ENCODE results near the gene CCNB1.
A peak's percentile ranks its signal among the peaks of the same experiment; 100 is the strongest.

The CCNB1 gene

DNA sequence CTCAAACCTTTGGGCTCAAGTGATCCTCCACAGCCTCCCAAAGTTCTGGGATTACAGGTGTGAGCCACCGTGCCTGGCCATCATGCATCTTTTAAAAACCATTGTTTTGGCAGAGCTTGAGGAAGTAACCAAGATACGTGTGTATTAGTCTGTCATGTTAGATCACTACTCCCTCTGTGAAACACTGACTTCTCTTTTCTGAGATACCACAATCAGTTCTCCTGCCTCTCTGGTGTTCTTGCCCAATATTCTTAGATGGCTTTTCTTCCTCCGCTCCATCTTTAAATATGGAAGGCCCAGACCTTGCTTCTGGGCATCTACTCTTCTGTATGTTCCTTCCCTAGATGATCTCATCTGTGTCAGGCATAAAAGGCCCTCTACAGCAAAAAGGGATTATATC lies 14.2 kb upstream of the CCNB1 start:
- Histone ChIP-seq H3K27ac (no peak overlapping the region), H3K36me3 (no peaks in the 10 kb centered on the region), H3K9me3 (ENCODE audit: severe bottlenecking) (peaks cover 5% of the 10 kb centered on the region), H3K27me3 (ENCODE audit: insufficient read depth, low read depth, severe bottlenecking) (no peaks in the 10 kb centered on the region), H3K4me3 (ENCODE audit: low read depth, low read length) (no peak overlapping the region)
- no peak for DNase-seq
- TF ChIP-seq, protein P1, sequence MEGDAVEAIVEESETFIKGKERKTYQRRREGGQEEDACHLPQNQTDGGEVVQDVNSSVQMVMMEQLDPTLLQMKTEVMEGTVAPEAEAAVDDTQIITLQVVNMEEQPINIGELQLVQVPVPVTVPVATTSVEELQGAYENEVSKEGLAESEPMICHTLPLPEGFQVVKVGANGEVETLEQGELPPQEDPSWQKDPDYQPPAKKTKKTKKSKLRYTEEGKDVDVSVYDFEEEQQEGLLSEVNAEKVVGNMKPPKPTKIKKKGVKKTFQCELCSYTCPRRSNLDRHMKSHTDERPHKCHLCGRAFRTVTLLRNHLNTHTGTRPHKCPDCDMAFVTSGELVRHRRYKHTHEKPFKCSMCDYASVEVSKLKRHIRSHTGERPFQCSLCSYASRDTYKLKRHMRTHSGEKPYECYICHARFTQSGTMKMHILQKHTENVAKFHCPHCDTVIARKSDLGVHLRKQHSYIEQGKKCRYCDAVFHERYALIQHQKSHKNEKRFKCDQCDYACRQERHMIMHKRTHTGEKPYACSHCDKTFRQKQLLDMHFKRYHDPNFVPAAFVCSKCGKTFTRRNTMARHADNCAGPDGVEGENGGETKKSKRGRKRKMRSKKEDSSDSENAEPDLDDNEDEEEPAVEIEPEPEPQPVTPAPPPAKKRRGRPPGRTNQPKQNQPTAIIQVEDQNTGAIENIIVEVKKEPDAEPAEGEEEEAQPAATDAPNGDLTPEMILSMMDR (IDR thresholded peaks at IDR 0.05; ENCODE audit: low read depth, low read length): no peak

DNA sequence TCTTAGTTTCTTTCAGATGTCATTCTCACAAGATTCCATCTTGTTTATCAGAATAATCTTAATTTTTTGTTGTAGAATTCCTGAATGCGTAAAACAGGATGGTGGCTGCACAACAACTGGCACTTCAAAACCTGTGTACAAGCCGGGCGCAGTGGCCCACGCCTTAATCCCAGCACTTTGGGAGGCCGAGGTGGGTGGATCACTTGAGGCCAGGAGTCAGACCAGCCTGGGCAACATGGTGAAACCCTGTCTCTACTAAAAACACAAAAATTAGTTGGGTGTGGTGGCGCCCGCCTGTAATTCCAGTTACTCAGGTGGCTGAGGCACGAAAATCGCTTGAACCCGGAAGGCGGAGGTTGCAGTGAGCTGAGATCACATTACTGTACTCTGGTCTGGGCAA lies 10.5 kb upstream of the CCNB1 start:
- Histone ChIP-seq H3K27me3 (ENCODE audit: insufficient read depth, low read depth, severe bottlenecking) (no peaks in the 10 kb centered on the region), H3K9me3 (ENCODE audit: severe bottlenecking) (no peaks in the 10 kb centered on the region), H3K4me3 (ENCODE audit: low read depth, low read length) (no peak overlapping the region), H3K27ac (no peak overlapping the region), H3K36me3 (no peaks in the 10 kb centered on the region)
- no peak for DNase-seq
- TF ChIP-seq, protein P1 (IDR thresholded peaks at IDR 0.05; ENCODE audit: low read depth, low read length): no peak

DNA sequence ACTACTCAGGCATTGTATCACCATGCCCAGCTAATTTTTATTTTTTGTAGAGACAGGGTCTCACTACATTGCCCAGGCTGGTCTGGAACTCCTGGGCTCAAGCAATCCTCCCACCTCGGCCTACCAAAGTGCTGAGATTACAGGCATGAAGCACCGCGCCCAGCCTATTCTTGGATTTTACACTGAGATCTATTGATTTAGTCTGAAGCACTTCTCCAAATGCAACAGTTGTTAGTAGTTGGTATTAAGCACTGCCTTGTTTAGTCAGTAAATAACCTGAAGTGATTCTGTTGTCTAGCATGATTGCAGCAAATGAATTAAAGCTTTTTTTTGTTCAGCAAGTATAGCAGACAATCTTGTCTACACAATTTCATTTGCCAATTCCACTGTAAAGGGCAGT lies 8.9 kb upstream of the CCNB1 start:
- Histone ChIP-seq H3K4me3 (ENCODE audit: low read depth, low read length) (no peak overlapping the region), H3K36me3 (no peaks in the 10 kb centered on the region), H3K27me3 (ENCODE audit: insufficient read depth, low read depth, severe bottlenecking) (no peaks in the 10 kb centered on the region), H3K27ac (no peak overlapping the region), H3K9me3 (ENCODE audit: severe bottlenecking) (no peaks in the 10 kb centered on the region)
- no peak for DNase-seq
- TF ChIP-seq, protein P1 (IDR thresholded peaks at IDR 0.05; ENCODE audit: low read depth, low read length): no peak

DNA sequence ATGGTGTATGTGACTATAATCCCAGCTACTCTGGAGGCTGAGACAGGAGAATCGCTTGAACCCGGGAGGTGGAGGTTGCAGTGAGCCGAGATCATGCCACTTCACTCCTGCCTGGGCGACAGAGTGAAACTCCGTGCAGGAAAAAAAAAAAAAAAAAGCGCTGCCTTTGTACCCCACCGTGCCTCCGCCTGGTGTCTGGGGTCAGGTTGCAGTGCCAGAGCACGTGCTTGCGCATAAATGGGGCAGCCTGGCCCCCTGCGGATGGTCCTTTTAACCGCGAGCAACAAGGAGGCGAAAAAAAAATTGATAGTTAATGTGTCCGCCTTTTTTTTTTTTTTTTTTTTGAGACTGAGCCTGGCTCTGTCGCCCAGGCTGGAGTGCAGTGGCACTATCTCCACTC lies 6.3 kb upstream of the CCNB1 start:
- H3K27me3 ChIP-seq (ENCODE audit: insufficient read depth, low read depth, severe bottlenecking): no peaks in the 10 kb centered on the region
- no peaks in the 10 kb centered on the region for H3K9me3 ChIP-seq (ENCODE audit: severe bottlenecking)
- H3K4me3 ChIP-seq (ENCODE audit: low read depth, low read length): no peak overlapping the region
- no peaks in the 10 kb centered on the region for H3K36me3 ChIP-seq
- DNase-seq: no peak
- H3K27ac ChIP-seq: no peak overlapping the region
- TF ChIP-seq, protein P1 (IDR thresholded peaks at IDR 0.05; ENCODE audit: low read depth, low read length): no peak

DNA sequence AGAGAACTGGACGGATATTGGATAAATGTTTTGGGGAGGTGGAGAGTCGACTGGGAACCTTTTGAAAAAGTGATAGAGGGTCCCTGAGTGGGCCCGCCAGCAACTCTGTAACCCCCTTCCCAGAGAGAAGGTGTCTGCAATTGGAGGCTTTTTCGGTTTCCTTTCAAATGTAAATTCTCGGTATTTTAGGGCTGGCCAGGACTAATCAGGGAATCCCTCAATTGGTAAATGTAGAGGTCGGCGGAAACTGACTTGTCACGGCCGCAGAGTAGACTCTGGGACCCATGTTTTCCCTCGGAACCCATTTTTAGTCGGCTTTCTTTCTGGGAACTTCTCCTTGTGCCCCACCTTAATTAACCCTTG lies 524 bp downstream of the CCNB1 start:
- peaks cover 52% of the 10 kb centered on the region for H3K36me3 ChIP-seq
- peak overlapping the region; percentile 91 for H3K4me3 ChIP-seq (ENCODE audit: low read depth, low read length)
- TF ChIP-seq, protein P1 (IDR thresholded peaks at IDR 0.05; ENCODE audit: low read depth, low read length): no peak
- no peaks in the 10 kb centered on the region for H3K27me3 ChIP-seq (ENCODE audit: insufficient read depth, low read depth, severe bottlenecking)
- peak overlapping the region; percentile 95 for H3K27ac ChIP-seq
- no peaks in the 10 kb centered on the region for H3K9me3 ChIP-seq (ENCODE audit: severe bottlenecking)
- DNase-seq: no peak

DNA sequence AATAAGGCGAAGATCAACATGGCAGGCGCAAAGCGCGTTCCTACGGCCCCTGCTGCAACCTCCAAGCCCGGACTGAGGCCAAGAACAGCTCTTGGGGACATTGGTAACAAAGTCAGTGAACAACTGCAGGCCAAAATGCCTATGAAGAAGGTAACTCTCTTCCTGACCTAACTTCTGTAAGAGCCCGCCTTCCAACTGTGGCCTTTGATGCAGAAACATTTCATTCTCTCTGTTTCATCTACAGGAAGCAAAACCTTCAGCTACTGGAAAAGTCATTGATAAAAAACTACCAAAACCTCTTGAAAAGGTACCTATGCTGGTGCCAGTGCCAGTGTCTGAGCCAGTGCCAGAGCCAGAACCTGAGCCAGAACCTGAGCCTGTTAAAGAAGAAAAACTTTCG lies 979 bp downstream of the CCNB1 start:
- DNase-seq: no peak
- Histone ChIP-seq H3K9me3 (ENCODE audit: severe bottlenecking) (no peaks in the 10 kb centered on the region), H3K27me3 (ENCODE audit: insufficient read depth, low read depth, severe bottlenecking) (no peaks in the 10 kb centered on the region), H3K36me3 (peaks cover 54% of the 10 kb centered on the region), H3K4me3 (ENCODE audit: low read depth, low read length) (peak overlapping the region; percentile 91), H3K27ac (peak overlapping the region; percentile 95)
- TF ChIP-seq, protein P1 (IDR thresholded peaks at IDR 0.05; ENCODE audit: low read depth, low read length): no peak
